GM21526 (cell line): Measurements from ENCODE around the gene GLT1D1.

Experiments
- ATAC-seq: cut with Tn5 transposase; IDR thresholded peaks from one replicate; pipeline ENCODE4 v1.9.1; 2021; ENCODE audit warnings: moderate library complexity; ENCODE audit not compliant: unreplicated experiment, low FRiP score

The GLT1D1 gene

DNA sequence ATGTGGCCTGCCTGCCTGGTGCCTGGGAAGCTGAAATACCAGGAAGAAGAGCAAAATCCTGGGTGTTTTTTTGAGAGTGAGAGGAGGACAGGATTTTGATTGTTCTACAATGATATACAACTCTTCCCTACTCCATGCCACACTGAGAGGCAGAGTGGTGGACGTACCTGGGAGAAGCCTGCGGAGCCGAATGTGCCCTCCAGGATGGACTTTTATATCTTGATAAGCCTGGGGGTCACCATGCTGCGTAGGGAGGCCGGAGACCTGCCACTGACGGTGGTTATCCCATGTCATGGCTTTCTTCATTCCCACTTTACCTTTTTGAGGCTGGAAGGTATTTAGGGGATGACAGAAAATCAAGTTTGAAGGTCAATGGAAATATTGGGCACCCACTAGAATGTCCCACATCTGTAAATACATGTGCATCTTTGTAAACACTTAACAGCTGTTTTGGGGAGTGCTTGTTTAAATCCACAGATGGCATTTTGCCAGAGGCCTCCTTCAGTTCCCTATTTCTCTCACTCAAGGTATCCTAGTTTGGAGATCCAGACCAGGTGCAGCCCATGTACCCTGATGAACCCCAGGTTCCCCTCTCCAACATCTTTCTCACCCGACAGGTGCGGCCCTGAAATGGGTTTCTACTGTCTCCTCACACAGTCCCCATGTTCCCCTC, 1.1 kb upstream of the GLT1D1 start:
- ATAC-seq = no peak

- no peak for ATAC-seq
Observed at GRCh38 chr12:128853600-128854197, 421 bp downstream of the GLT1D1 start.

- no peak for ATAC-seq
Observed at GRCh38 chr12:128856035-128856790, 2.9 kb downstream of the GLT1D1 start.

GRCh38 chr12:128856791-128857078, 3.5 kb downstream of the GLT1D1 start:
- ATAC-seq = no peak

- no peak for ATAC-seq
Observed at GRCh38 chr12:128857133-128857763, 4.0 kb downstream of the GLT1D1 start.

DNA sequence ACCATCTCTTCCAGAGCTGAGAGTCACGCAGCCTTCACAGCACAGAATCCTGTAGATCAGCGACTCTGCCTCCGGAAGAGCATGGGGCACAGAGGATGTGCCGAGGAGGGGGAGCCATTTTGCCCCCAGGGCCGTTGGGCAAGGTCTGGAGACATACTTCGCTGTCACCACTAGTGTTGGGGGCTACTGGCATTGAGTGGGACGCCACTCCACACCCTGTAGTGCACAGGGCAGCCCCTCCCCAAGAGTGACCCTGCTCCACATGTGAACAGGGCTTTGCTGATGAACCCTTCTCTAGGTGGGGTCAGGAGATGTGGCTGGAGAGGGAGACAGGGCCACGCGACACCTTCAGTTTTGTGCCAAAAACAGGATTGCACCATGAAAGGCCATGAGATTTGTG, 6.0 kb downstream of the GLT1D1 start:
- ATAC-seq = no peak

DNA sequence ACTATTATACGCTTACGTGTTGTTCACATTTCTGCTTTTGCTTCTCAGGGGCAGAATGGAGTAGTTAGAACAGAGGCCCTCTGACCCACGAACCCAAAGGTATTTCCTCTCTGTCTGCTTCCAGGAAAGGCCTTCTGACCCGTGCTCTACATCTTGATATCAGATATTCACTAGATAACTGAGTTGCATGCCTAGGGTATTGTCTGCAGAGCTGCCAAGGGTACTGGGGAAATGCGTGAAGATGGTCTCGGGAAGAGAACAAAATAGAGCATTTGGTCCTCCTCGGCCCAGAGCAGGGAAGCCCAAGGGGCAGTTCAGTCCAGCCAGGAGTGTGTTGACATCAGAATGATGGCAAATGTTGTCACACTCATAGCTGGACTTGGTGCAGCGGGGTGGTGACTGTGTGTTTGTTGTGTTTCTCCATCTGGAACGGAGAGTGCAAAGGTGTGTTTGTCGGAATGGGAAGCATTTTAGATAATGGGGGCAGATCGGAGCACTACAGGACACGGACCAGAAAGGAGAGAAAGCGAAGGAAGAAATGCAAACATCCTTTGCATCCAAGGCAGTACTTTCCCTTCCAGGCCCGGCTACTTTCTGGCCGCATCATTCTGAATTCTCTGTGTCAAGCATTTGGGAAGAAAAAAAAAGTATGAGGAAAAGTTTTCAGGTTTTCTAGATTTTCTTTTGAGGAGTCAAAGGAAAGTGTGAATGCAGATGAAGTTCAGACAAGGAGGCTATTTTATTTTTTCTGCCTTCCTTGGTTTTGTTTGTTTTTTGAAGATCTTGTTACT, 8.1 kb downstream of the GLT1D1 start:
- ATAC-seq = no peak

DNA sequence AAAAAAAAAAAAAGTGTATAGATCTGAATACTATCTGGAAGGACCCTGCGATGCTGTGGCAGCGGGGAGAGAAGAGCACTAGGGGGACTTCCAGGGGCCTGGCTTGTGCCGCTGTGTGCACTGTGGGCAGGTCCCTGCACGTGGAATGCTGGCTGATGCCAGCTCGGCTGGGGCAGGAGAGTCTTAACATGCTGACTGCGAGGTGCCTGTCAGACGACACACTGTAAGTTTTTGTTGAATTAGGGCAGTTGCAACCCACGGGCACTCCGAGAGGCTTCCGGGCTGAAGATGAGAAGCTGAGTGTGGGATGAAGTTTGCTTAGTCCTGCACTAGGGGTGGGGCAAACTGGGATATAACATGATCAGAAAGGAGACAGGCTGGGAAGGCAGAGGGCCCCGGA, 10.7 kb downstream of the GLT1D1 start:
- ATAC-seq = no peak

DNA sequence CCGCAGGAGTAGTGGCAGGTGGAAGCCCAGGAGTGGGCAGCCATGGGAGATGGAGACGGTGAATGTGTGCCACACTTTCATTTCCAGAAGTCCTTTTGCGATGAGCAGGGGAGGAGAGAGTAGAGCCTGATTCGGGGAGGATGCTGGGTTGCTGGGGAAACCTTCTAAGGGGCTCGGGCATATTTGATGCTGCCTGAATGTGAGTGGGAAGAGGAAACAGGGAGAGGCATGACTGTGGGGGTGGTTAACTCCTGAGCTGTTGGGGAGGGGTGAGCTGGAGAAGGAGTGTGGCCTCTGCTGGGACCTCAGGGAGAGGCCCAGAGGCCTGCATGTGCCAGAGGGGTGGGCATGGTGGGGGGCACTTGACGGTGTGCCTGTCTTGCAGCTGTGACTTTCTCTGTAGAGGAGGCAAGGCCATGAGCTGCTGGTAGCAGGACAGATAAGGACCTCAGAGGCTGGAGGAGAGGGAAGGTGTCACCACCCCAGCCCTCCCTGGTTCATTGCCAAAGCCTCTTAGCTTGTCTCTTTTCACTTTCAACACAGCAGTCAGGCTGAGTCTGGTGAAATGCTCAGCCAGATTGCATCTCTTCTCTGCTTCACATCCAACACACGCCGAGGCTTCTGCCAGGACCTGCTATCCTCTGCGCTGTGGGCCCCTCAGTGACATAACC, 11.4 kb downstream of the GLT1D1 start:
- ATAC-seq = no peak

- ATAC-seq = no peak
Observed at GRCh38 chr12:128867466-128867865, 14.2 kb downstream of the GLT1D1 start.

- no peak for ATAC-seq
Observed at GRCh38 chr12:128871516-128871892, 18.2 kb downstream of the GLT1D1 start.

DNA sequence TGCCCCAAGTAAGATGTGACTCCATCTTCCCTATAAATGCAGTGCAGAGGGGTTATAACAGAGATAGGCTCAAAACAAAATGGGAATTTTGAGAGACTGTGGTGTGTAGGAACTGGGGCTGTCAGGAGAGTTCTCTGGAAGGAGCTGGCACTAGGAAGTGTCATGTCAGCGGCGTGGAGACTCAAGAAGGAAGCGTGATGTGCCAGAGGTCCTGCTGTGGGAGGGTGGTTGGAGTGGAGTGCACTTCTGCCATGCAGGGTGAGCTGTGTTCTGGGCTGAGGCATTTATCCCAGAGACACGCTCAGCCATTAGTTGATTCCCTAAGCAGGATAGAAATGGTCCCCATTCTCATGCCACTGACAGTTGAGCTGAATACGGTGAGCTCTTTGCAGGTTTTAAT, 19.0 kb downstream of the GLT1D1 start:
- no peak for ATAC-seq

DNA sequence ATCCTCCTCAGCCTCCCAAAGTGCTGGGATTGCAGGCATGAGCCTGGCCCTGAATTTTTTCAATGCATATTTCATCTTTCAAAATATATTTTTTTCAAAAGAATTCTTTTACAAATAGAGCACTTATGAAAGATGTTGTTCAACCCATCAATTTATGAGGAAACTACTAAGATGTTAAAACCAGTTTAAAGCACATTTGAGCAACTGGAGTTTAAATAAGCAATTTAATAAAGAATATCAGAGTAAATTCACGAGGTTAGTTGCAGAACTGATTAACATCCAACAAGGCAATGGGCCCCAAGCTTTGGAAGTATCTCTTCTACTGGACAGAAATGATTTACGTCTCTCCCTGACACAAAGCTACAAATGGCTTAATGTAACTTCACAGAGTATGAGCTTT, 23.3 kb downstream of the GLT1D1 start:
- ATAC-seq = no peak

DNA sequence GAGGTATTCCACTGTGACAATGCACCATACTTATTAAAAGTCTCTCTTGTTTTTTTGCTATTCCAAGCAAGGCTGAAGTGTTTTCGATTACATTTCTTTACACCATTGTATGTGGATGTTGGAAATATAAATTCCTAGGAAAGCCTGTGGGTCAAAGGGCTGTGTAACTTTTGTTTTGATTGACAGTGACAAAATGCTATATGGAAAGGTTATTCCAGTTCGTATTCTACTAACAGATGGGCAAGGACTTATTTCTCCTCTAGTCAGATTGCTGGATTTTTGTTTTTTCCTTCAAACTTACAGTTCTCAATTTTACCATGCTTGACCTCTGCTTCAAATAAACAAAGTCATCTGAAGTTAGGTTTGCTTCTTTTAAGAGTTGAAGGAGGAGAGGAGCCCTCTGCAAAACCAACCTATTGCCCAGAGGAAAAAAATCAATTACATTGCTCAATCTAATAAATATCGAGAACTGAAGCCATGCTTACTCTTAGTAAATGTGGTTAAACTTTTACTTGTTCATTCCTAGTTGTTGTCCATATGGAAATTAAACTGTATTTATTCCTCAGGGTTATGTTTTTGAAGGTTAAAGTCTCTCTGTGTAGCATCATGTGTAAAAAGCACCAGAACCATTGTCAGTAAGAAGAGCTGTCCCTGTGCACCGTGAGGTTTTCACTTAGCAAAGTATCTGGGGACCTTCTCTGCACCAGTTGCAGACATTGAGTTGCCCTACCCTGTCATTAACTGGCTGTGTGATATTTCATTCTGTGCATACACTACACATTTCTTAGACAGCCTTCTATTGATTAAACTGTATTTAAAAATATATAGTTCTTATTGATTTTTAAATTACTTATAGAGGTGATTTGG, 26.9 kb downstream of the GLT1D1 start:
- no peak for ATAC-seq

DNA sequence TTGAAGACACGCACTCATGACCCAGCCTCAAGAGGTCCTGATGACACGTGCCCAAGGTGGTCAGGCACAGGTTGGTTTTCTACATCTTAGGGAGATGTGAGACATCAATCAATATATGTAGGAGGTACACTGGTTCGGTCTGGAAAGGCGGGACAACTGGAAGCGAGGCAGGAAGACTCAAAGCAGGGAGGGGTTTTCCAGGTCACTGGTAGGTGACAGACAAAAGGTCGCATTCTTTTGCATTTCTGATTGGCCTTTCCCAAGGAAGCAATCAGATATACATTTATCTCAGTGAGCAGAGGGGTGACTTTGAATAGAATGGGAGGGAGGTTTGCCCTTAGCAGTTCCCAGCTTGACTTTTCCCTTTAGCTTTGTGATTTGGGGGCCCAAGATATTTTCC, 38.6 kb downstream of the GLT1D1 start:
- ATAC-seq = no peak

- ATAC-seq = no peak
Observed at GRCh38 chr12:128903236-128903635, 50.0 kb downstream of the GLT1D1 start.

- no peak for ATAC-seq
Observed at GRCh38 chr12:128905003-128905544, 51.8 kb downstream of the GLT1D1 start.

GRCh38 chr12:128906485-128907137, 53.3 kb downstream of the GLT1D1 start:
- ATAC-seq = no peak

DNA sequence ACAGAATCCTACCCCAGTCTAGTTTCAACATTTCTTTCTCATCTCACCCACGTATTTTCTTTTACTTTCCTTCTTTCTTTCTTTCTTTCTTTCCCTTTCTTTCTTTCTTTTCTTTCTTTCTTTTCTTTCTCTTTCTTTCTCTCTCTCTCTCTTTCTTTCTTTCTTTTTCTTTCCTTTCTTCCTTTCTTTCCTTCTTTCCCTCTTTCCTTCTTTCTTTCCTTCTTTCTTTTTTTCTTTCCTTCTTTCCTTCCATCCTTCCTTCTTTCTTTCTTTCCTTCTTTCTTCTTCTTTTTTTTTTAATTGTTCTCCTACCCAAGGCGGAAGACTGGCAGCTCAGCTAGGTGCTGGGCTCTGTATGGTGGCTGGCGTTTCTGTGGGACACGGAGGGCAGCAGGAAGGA, 55.0 kb downstream of the GLT1D1 start:
- ATAC-seq = no peak
